GM21619 (cell line): ENCODE results near the gene VWA3B.

ENCODE experiments used
- ATAC-seq: cut with Tn5 transposase; IDR thresholded peaks from one replicate; pipeline ENCODE4 v1.9.1; 2021; ENCODE audit not compliant: unreplicated experiment

The VWA3B gene

GRCh38 chr2:98167916-98168315, 80.9 kb downstream of the VWA3B start:
- no peak for ATAC-seq

- ATAC-seq = no peak
Measured at GRCh38 chr2:98170076-98170475, 83.1 kb downstream of the VWA3B start.

GRCh38 chr2:98172150-98172765, 85.3 kb downstream of the VWA3B start:
- ATAC-seq = no peak

GRCh38 chr2:98172951-98173350, 86.0 kb downstream of the VWA3B start:
- ATAC-seq = no peak

- no peak for ATAC-seq
Measured at GRCh38 chr2:98175811-98176210, 88.8 kb downstream of the VWA3B start.

GRCh38 chr2:98177286-98177685, 90.3 kb downstream of the VWA3B start:
- ATAC-seq = no peak

GRCh38 chr2:98177986-98178385, 91.0 kb downstream of the VWA3B start:
- no peak for ATAC-seq

- ATAC-seq = no peak
Measured at GRCh38 chr2:98180456-98180855, 93.5 kb downstream of the VWA3B start.

- ATAC-seq = no peak
Measured at GRCh38 chr2:98181346-98181745, 94.4 kb downstream of the VWA3B start.

GRCh38 chr2:98185801-98186200, 98.8 kb downstream of the VWA3B start:
- ATAC-seq = no peak

- no peak for ATAC-seq
Measured at GRCh38 chr2:98187194-98187593, 100.2 kb downstream of the VWA3B start.

GRCh38 chr2:98188351-98189046, 101.5 kb downstream of the VWA3B start:
- no peak for ATAC-seq

- ATAC-seq = no peak
Measured at GRCh38 chr2:98191883-98192282, 104.9 kb downstream of the VWA3B start.

GRCh38 chr2:98201576-98201975, 114.6 kb downstream of the VWA3B start:
- no peak for ATAC-seq

- ATAC-seq = no peak
Measured at GRCh38 chr2:98205889-98206288, 118.9 kb downstream of the VWA3B start.

GRCh38 chr2:98212092-98213000, 125.4 kb downstream of the VWA3B start:
- no peak for ATAC-seq

- no peak for ATAC-seq
Measured at GRCh38 chr2:98216616-98217015, 129.6 kb downstream of the VWA3B start.

- ATAC-seq = no peak
Measured at GRCh38 chr2:98219152-98219551, 132.2 kb downstream of the VWA3B start.

GRCh38 chr2:98233941-98234340, 147.0 kb downstream of the VWA3B start:
- ATAC-seq = no peak

GRCh38 chr2:98234776-98235175, 147.8 kb downstream of the VWA3B start:
- ATAC-seq = no peak

GRCh38 chr2:98236935-98237334, 150.0 kb downstream of the VWA3B start:
- ATAC-seq = no peak
